Testis (tissue), 3 donors: Measurements from ENCODE around the gene CTSK. TPM values are rescaled to one million over a fixed set of nuclear protein-coding genes. Genes with fewer than 3 reads are reported as not detected.
A peak's percentile ranks its signal among the peaks of the same experiment; 100 is the strongest.

Source experiments
- DNase-seq: peaks from one replicate; pipeline ENCODE4 v3.0.0-alpha.2; 2019
- H3K27ac ChIP-seq, 2 donors: fragments of 200-600 bp; sonication (generic); one replicate each; pipeline ENCODE4 v1.5.1; 2019
- H3K27me3 ChIP-seq: fragments of 200-600 bp; sonication (generic); one replicate; pipeline ENCODE4 v1.5.1; 2019
- H3K36me3 ChIP-seq: fragments of 200-600 bp; sonication (generic); one replicate; pipeline ENCODE4 v1.5.1; 2017; ENCODE audit warnings: low read depth; ENCODE audit errors: missing control alignments
- H3K4me1 ChIP-seq: fragments of 200-600 bp; sonication (generic); one replicate; pipeline ENCODE4 v1.5.1; 2019
- H3K4me3 ChIP-seq, 2 donors: fragments of 200-600 bp; sonication (generic); one replicate each; pipeline ENCODE4 v1.5.1; 2017 to 2019
- H3K9me3 ChIP-seq: fragments of 200-600 bp; sonication (generic); one replicate; pipeline ENCODE4 v1.5.1; 2017
- CTCF ChIP-seq, 3 experiments: fragments of 450-650 bp in 2 of 3; fragments of 200-600 bp in 1 of 3; sonication (generic) in 1 of 3; IDR thresholded peaks; one replicate each; pipeline ENCODE4 v1.5.1; 2016 to 2019; ENCODE audit warnings: antibody characterized with exemption in 3 of 3, mild to moderate bottlenecking in 2 of 3, moderate library complexity in 1 of 3
- POLR2A ChIP-seq: fragments of 450-650 bp; IDR thresholded peaks from one replicate; pipeline ENCODE4 v1.6.1; 2017; ENCODE audit warnings: antibody characterized with exemption, mild to moderate bottlenecking, moderate library complexity
- WGBS, 2 donors: methylation state at CpG; one replicate each; pipeline ENCODE4 v1.1.5; 2018; 5-methylcytosine and 5-hydroxymethylcytosine counted together
- intact Hi-C: fragments of 100-400 bp; cut with DNase I; formaldehyde crosslinking; loops from one replicate; pipeline ENCODE4 v1.15.1; 2023; ENCODE audit warnings: low total_unique reads
- polyA plus RNA-seq: library from polyadenylated mRNA; stranded (reverse); fragments of 350-450 nt; fragmentation: Illumina TruSeq; extraction: RNeasy Lipid Tissue Mini Kit (QIAGEN cat#74804); gene quantifications from one replicate; pipeline ENCODE4 v1.2.3, GENCODE V29; 2014; ENCODE audit warnings: low read depth, low replicate concordance; ENCODE audit not compliant: insufficient read depth
- total RNA-seq, 2 donors: library from RNA; depleted of rRNA; stranded (reverse); fragments of >200 nt; gene quantifications; one replicate each; pipeline ENCODE4 v1.2.3, GENCODE V29; 2016

The CTSK gene
- total and polyA plus RNA-seq, 3 donors from 2014 or later = 15.4 to 56.9 (median 24.7) TPM

- no peaks in the 10 kb centered on the region for H3K9me3 ChIP-seq
- H3K27me3 ChIP-seq = no peaks in the 10 kb centered on the region
- H3K4me1 ChIP-seq = no peaks in the 10 kb centered on the region
- no peak for DNase-seq
- intact Hi-C loops = no loop called here
- no peaks in the 10 kb centered on the region for H3K36me3 ChIP-seq
- H3K4me3 ChIP-seq = peak overlapping the region; percentile 1 to 7
- WGBS, 2 donors = 23% methylated on average over 7 of the region's 7 CpGs
- peak overlapping the region in 1 of 2 donors; percentile 62 for H3K27ac ChIP-seq
- TF ChIP-seq POLR2A (no peak), CTCF (IDR thresholded peaks at IDR 0.05) (no peak)
These were observed 624 bp downstream of the CTSK start for GRCh38 chr1:150807249-150808023.

GRCh38 chr1:150805899-150806298, 2.2 kb downstream of the CTSK start:
- no peaks in the 10 kb centered on the region for H3K36me3 ChIP-seq
- TF ChIP-seq CTCF (IDR thresholded peaks at IDR 0.05) (no peak), POLR2A (no peak)
- intact Hi-C loops = no loop called here
- no peak overlapping the region for H3K27ac ChIP-seq
- no peaks in the 10 kb centered on the region for H3K27me3 ChIP-seq
- H3K9me3 ChIP-seq = no peaks in the 10 kb centered on the region
- H3K4me3 ChIP-seq = no peak overlapping the region
- no peak for DNase-seq
- H3K4me1 ChIP-seq = no peaks in the 10 kb centered on the region
- whole genome bisulfite sequencing, 2 donors = 87 to 96% methylated on average over 4 of the region's 4 CpGs

GRCh38 chr1:150804671-150805070, 3.4 kb downstream of the CTSK start:
- DNase-seq = no peak
- Histone ChIP-seq H3K9me3 (no peaks in the 10 kb centered on the region), H3K4me1 (no peaks in the 10 kb centered on the region), H3K27ac (no peak overlapping the region), H3K27me3 (no peaks in the 10 kb centered on the region), H3K4me3 (no peak overlapping the region), H3K36me3 (no peaks in the 10 kb centered on the region)
- whole genome bisulfite sequencing, 2 donors = 88 to 92% methylated on average over 3 of the region's 3 CpGs
- no peak for TF ChIP-seq CTCF (IDR thresholded peaks at IDR 0.05)
- intact Hi-C loops = no loop called here

- Histone ChIP-seq H3K27me3 (no peaks in the 10 kb centered on the region), H3K27ac (no peak overlapping the region), H3K36me3 (no peaks in the 10 kb centered on the region), H3K4me3 (no peak overlapping the region), H3K9me3 (no peaks in the 10 kb centered on the region), H3K4me1 (no peaks in the 10 kb centered on the region)
- whole genome bisulfite sequencing, 2 donors = 91 to 93% methylated on average over 5 of the region's 5 CpGs
- intact Hi-C loops = no loop called here
- TF ChIP-seq CTCF (IDR thresholded peaks at IDR 0.05) (no peak), POLR2A (no peak)
- no peak for DNase-seq
These were observed 9.0 kb downstream of the CTSK start for GRCh38 chr1:150799089-150799488.

GRCh38 chr1:150798525-150798924, 9.5 kb downstream of the CTSK start:
- H3K36me3 ChIP-seq = no peaks in the 10 kb centered on the region
- TF ChIP-seq CTCF (IDR thresholded peaks at IDR 0.05) (no peak), POLR2A (no peak)
- H3K4me1 ChIP-seq = no peaks in the 10 kb centered on the region
- 71 to 91% methylated on average over 4 of the region's 4 CpGs for WGBS, 2 donors
- H3K27me3 ChIP-seq = no peaks in the 10 kb centered on the region
- no peak overlapping the region for H3K4me3 ChIP-seq
- no peaks in the 10 kb centered on the region for H3K9me3 ChIP-seq
- intact Hi-C loops = no loop called here
- H3K27ac ChIP-seq = no peak overlapping the region
- no peak for DNase-seq
